CMK (cell line): ENCODE measurements around the gene ARHGAP6.
A peak's percentile ranks its signal among the peaks of the same experiment; 100 is the strongest.

Experiments used
- DNase-seq: peaks from one replicate; pipeline ENCODE4 v3.0.0-alpha.2; 2010; ENCODE audit warnings: low read depth

ARHGAP6 gene

GRCh38 chrX:11424903-11425674, 240.6 kb downstream of the ARHGAP6 start:
- no peak for DNase-seq

GRCh38 chrX:11423949-11424348, 241.8 kb downstream of the ARHGAP6 start:
- no peak for DNase-seq

GRCh38 chrX:11423362-11423818, 242.3 kb downstream of the ARHGAP6 start:
- peak; percentile 52 for DNase-seq

GRCh38 chrX:11422525-11422857, 243.2 kb downstream of the ARHGAP6 start:
- no peak for DNase-seq

GRCh38 chrX:11421805-11422524, 243.8 kb downstream of the ARHGAP6 start:
- DNase-seq, result no peak

GRCh38 chrX:11420851-11421250, 244.9 kb downstream of the ARHGAP6 start:
- DNase-seq, result no peak

GRCh38 chrX:11419102-11419501, 246.6 kb downstream of the ARHGAP6 start:
- DNase-seq, result no peak

DNA sequence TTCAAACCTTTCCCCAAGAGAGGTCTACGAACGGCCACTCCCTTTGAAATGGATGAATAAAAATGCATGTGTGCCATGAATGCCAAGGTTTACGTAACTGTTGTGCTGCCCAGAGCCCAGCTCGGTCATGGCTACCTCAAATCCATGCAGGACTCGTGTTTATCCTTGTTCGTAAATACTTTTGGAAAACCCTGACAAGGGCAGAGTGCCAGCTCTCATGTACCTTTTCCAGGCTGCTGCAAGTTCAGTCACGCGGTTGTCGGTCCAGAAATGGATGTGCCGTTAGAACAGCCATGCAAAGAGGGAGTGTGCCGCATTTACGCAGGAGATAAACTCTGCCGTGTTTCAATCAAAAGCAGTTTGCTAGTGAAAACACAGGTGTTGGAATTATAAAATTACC, 249.1 kb downstream of the ARHGAP6 start:
- no peak for DNase-seq

DNA sequence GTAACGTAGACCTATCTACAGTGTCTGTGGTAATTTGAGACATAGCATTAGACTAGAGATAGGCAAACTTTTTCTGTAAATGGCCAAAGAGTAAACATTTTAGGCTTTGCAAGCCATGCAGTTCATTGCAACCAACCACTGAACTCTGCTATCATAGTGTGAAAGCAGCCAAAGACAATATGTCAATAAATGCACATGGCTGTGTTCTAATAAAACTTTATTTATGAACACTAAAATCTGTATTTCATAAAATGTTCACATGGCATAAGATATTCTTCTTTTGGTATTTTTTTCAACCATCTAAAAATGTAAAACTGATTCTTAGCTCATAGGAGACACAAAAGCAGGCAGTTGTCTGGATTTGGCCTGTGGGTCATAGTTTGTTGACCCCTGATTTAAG, 251.6 kb downstream of the ARHGAP6 start:
- DNase-seq, result no peak

- DNase-seq, result peak; percentile 37
Measured at GRCh38 chrX:11412715-11413623, 252.8 kb downstream of the ARHGAP6 start.

GRCh38 chrX:11409957-11410356, 255.8 kb downstream of the ARHGAP6 start:
- no peak for DNase-seq

DNA sequence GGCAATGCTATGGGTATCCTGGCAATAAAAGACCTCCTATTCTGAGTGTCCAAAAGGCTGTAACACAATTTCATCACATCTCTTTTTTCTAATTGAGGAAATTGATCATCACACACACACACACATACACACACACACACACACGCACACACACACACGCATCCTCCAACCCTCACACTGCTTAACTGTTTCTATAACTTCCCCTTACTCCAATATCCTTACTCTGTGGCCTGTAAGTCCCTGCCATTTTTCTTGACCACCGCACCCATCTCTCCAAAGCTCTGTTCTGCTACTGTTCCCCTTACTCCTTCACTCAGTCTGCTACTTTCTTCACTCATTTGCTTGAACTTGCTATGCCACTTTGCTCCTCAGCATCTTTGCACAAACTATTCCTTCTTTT, 256.9 kb downstream of the ARHGAP6 start:
- DNase-seq, result no peak

DNA sequence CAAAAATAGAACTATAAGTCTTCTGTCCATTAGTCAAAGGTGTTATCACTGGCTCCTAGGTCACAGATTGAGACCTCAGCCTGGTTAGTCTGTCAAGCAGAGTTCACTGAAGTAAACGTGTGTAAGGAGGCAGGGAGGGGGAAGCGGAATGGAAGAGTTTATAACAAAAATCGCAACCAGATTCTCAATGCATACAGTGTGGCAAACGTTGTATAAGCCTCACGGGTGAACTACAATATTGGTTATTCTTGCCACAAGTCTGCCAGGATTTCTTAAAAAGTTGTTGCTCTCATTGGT, 257.7 kb downstream of the ARHGAP6 start:
- no peak for DNase-seq

- no peak for DNase-seq
Measured at GRCh38 chrX:11407331-11408108, 258.2 kb downstream of the ARHGAP6 start.

DNA sequence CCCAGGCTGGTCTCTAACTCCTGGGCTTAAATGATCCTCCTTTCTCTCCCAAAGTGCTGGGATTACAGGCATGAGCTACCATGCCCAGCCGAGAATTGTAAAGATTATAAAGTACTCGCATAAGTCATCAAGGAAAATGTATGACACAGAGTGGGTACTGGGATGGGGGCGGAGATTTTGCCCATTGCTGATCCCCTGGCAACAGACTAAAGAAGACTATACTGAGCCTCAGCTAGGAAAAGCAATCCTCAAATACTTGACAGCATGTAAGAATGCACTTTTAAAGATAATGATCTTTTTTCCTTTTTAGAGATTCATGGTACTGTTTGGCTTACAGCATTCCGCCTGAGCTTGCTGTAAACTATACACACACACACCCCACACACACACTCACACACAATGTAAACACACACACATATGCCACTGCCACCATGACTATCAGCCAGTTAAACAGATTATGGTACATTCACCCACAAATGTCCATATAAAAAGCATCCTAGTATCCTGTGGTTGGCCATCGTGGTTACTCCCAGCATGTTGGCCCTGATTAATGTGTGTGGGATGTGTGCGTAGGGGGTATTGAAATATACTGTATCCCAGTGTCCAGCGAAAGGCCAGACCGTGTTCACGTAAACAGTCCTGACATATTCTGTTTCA, 259.5 kb downstream of the ARHGAP6 start:
- DNase-seq, result no peak

DNA sequence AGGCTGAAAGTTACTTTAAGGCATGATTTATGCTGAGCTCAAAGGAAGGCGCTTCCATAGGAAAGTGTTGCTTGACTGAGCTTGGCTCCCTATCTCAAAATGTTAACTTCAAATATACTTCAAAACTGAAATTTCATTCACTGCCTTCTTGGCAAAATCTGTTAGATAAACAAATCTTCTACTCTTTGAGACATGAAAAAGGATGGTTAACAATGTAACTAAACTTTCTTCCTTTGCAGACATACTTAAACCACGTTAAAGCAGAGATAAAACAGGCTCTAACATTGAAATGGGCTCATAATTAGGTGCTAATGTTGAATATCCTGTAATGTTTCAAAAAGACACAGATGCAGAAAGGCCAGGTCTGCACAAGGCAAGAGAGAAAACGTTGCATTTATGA, 262.1 kb downstream of the ARHGAP6 start:
- no peak for DNase-seq

DNA sequence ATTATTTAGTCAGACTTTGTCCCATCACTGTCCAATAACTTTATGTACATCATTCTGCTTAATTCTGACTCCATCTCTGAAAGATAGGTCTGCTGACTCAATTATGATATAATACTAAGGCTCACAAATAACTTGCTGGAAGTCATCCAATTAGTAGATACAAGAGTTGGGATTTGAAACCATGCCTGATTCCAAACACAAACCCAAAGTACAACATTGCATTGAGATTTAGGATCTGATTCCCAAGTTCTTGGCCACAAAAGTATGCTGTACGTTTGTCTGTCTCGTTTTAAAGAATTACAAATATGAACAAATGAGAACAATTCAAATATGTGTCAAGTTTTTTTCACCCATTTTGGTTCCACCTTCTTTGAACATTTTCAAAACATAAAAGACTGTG, 263.8 kb downstream of the ARHGAP6 start:
- DNase-seq, result no peak

DNA sequence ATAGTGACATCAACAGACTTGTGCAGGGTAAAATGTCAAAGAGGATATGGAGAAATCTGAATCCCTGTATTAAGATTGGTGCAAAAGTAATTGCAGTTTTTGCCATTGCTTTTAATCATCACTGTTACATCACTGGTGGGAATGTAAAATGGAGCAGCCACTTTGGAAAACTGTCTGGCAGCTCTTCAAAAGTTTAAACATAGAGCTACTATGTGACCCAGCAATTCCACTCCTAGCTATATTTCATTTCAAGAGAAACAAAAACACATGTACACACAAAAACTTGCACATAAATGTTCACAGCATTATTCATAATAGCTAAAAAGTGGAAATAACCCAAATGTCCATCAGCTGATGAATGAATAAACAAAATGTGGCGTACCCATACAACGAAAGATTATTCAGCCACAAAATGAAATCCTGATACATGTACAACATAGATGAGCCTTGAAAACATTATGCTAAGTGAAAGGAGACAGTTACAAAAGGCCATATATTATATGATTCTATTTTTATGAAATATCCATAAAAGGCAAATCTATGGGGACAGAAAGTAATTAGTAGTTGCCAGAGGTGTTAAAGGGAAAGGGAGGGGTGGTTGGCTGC, 266.1 kb downstream of the ARHGAP6 start:
- DNase-seq, result no peak

- DNase-seq, result no peak
Measured at GRCh38 chrX:11398785-11399184, 266.9 kb downstream of the ARHGAP6 start.

- no peak for DNase-seq
Measured at GRCh38 chrX:11398139-11398538, 267.6 kb downstream of the ARHGAP6 start.

- DNase-seq, result no peak
Measured at GRCh38 chrX:11397680-11398079, 268.0 kb downstream of the ARHGAP6 start.
